SK-N-SH treated with all-trans-retinoic acid at 6 μM for 48 hours (cell line): ENCODE measurements around the gene DHX9.

ENCODE experiments used
- ATAC-seq: fragments of 200-7000 bp; cut with Tn5 transposase; 3 replicates; pipeline ENCODE4 v1.9.1; 2020; ENCODE audit warnings: mild to moderate bottlenecking, moderate library complexity
- ARNTL ChIP-seq: fragments of 450-650 bp; formaldehyde crosslinking; IDR thresholded peaks from 2 replicates; pipeline ENCODE4 v1.5.0; 2020; ENCODE audit warnings: low read depth, mild to moderate bottlenecking, moderate library complexity, borderline replicate concordance
- BACH2 ChIP-seq: fragments of 250-450 bp; sonication (Bioruptor Pico); IDR thresholded peaks from 2 replicates; pipeline ENCODE4 v1.9.0; 2021; ENCODE audit warnings: mild to moderate bottlenecking, borderline replicate concordance
- CSDC2 ChIP-seq: fragments of 250-450 bp; sonication (Bioruptor Pico); IDR thresholded peaks from 2 replicates; pipeline ENCODE4 v1.5.0; 2020; ENCODE audit warnings: mild to moderate bottlenecking, moderate library complexity
- ESRRG ChIP-seq: fragments of 250-450 bp; sonication (Bioruptor Pico); IDR thresholded peaks from 2 replicates; pipeline ENCODE4 v1.6.1; 2021; ENCODE audit warnings: mild to moderate bottlenecking
- GLIS3 ChIP-seq: fragments of 250-450 bp; sonication (Bioruptor Pico); IDR thresholded peaks from 2 replicates; pipeline ENCODE4 v1.5.0; 2020; ENCODE audit warnings: mild to moderate bottlenecking, moderate library complexity
- OSR1 ChIP-seq: fragments of 250-450 bp; sonication (Bioruptor Pico); IDR thresholded peaks from 2 replicates; pipeline ENCODE4 v1.8.0; 2022; ENCODE audit warnings: moderate library complexity, mild to moderate bottlenecking, inconsistent platforms
- PPARA ChIP-seq: fragments of 250-450 bp; sonication (Bioruptor Pico); IDR thresholded peaks from 2 replicates; pipeline ENCODE4 v1.5.0; 2020; ENCODE audit warnings: mild to moderate bottlenecking, borderline replicate concordance
- RARB ChIP-seq: fragments of 250-450 bp; sonication (Bioruptor Pico); IDR thresholded peaks from 2 replicates; pipeline ENCODE4 v1.8.0; 2021; ENCODE audit warnings: mild to moderate bottlenecking, moderate library complexity
- TCF4 ChIP-seq: fragments of 250-450 bp; sonication (Bioruptor Pico); IDR thresholded peaks from 2 replicates; pipeline ENCODE4 v1.8.0; 2021; ENCODE audit warnings: mild to moderate bottlenecking, moderate library complexity, borderline replicate concordance
- TOX ChIP-seq: fragments of 250-450 bp; sonication (Bioruptor Pico); IDR thresholded peaks from 2 replicates; pipeline ENCODE4 v1.8.0; 2021; ENCODE audit warnings: mild to moderate bottlenecking, moderate library complexity, borderline replicate concordance
- ZC3H10 ChIP-seq: fragments of 250-450 bp; sonication (Bioruptor Pico); IDR thresholded peaks from 2 replicates; pipeline ENCODE4 v1.5.1; 2021; ENCODE audit warnings: mild to moderate bottlenecking, moderate library complexity
- ZFP3 ChIP-seq: fragments of 250-450 bp; sonication (Bioruptor Pico); IDR thresholded peaks from 2 replicates; pipeline ENCODE4 v1.5.0; 2020; ENCODE audit warnings: mild to moderate bottlenecking, moderate library complexity
- ZFP30 ChIP-seq: fragments of 450-650 bp; formaldehyde crosslinking; IDR thresholded peaks from 2 replicates; pipeline ENCODE4 v1.5.0; 2022; ENCODE audit warnings: mild to moderate bottlenecking, moderate library complexity
- ZNF565 ChIP-seq: fragments of 450-650 bp; formaldehyde crosslinking; conservative IDR thresholded peaks from 2 replicates; pipeline ENCODE4 v1.5.0; 2020; ENCODE audit warnings: low read depth, mild to moderate bottlenecking, moderate library complexity
- ZNF70 ChIP-seq: fragments of 450-650 bp; formaldehyde crosslinking; IDR thresholded peaks from 2 replicates; pipeline ENCODE4 v1.5.0; 2020; ENCODE audit warnings: mild to moderate bottlenecking, moderate library complexity
- ZNF8 ChIP-seq: fragments of 450-650 bp; formaldehyde crosslinking; IDR thresholded peaks from 2 replicates; pipeline ENCODE4 v1.5.0; 2020; ENCODE audit warnings: mild to moderate bottlenecking, moderate library complexity
- TF ChIP-seq, protein P1 (sequence below): fragments of 250-450 bp; sonication (Bioruptor Pico); IDR thresholded peaks from 2 replicates; pipeline ENCODE4 v1.8.0; 2021; ENCODE audit warnings: low read depth, mild to moderate bottlenecking, moderate library complexity, borderline replicate concordance
- TF ChIP-seq, protein P2 (sequence below): fragments of 250-450 bp; sonication (Bioruptor Pico); IDR thresholded peaks from 2 replicates; pipeline ENCODE4 v1.8.0; 2020; ENCODE audit warnings: mild to moderate bottlenecking, moderate library complexity, borderline replicate concordance
- TF ChIP-seq, protein P3 (sequence below): fragments of 250-450 bp; sonication (Bioruptor Pico); IDR thresholded peaks from 2 replicates; pipeline ENCODE4 v1.5.1; 2021; ENCODE audit warnings: mild to moderate bottlenecking, moderate library complexity
- TF ChIP-seq, protein P4 (sequence below): fragments of 250-450 bp; sonication (Bioruptor Pico); IDR thresholded peaks from 2 replicates; pipeline ENCODE4 v1.5.1; 2020; ENCODE audit warnings: low read depth, mild to moderate bottlenecking, moderate library complexity
- TF ChIP-seq, protein P5 (sequence below): fragments of 250-450 bp; sonication (Bioruptor Pico); IDR thresholded peaks from 2 replicates; pipeline ENCODE4 v1.5.0; 2020; ENCODE audit warnings: mild to moderate bottlenecking, moderate library complexity

The DHX9 gene

DNA sequence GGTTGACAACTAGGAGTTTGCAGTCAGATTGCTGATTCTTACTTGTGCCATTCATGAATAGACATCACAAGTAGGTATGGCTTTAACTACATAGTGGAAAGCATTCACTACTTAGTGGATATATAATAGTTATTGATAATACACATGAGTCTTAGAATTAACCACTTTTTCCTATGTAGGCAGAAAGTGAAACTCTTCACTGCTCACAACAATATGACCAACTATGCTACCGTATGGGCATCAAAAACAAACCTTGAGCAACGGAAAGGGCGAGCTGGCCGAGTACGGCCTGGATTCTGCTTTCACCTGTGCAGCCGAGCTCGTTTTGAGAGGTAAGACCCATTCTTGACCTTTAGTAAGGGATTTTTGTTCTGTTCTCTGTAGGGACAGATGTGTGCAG, 38.7 kb downstream of the DHX9 start:
- ATAC-seq = no peak
- TF ChIP-seq, protein P1, sequence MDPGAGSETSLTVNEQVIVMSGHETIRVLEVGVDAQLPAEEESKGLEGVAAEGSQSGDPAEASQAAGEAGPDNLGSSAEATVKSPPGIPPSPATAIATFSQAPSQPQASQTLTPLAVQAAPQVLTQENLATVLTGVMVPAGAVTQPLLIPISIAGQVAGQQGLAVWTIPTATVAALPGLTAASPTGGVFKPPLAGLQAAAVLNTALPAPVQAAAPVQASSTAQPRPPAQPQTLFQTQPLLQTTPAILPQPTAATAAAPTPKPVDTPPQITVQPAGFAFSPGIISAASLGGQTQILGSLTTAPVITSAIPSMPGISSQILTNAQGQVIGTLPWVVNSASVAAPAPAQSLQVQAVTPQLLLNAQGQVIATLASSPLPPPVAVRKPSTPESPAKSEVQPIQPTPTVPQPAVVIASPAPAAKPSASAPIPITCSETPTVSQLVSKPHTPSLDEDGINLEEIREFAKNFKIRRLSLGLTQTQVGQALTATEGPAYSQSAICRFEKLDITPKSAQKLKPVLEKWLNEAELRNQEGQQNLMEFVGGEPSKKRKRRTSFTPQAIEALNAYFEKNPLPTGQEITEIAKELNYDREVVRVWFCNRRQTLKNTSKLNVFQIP (CRISPR knock-in tag) = no peak
- no peak for TF ChIP-seq ZFP30 (CRISPR knock-in tag)
- TF ChIP-seq RARB (CRISPR knock-in tag) = no peak
- TF ChIP-seq, protein P2, sequence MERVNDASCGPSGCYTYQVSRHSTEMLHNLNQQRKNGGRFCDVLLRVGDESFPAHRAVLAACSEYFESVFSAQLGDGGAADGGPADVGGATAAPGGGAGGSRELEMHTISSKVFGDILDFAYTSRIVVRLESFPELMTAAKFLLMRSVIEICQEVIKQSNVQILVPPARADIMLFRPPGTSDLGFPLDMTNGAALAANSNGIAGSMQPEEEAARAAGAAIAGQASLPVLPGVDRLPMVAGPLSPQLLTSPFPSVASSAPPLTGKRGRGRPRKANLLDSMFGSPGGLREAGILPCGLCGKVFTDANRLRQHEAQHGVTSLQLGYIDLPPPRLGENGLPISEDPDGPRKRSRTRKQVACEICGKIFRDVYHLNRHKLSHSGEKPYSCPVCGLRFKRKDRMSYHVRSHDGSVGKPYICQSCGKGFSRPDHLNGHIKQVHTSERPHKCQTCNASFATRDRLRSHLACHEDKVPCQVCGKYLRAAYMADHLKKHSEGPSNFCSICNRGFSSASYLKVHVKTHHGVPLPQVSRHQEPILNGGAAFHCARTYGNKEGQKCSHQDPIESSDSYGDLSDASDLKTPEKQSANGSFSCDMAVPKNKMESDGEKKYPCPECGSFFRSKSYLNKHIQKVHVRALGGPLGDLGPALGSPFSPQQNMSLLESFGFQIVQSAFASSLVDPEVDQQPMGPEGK (CRISPR knock-in tag) = no peak
- TF ChIP-seq TOX (CRISPR knock-in tag) = no peak
- TF ChIP-seq CSDC2 (CRISPR knock-in tag) = no peak
- no peak for TF ChIP-seq ARNTL (CRISPR knock-in tag)
- TF ChIP-seq PPARA (CRISPR knock-in tag) = no peak
- TF ChIP-seq BACH2 (CRISPR knock-in tag) = no peak
- TF ChIP-seq, protein P3, sequence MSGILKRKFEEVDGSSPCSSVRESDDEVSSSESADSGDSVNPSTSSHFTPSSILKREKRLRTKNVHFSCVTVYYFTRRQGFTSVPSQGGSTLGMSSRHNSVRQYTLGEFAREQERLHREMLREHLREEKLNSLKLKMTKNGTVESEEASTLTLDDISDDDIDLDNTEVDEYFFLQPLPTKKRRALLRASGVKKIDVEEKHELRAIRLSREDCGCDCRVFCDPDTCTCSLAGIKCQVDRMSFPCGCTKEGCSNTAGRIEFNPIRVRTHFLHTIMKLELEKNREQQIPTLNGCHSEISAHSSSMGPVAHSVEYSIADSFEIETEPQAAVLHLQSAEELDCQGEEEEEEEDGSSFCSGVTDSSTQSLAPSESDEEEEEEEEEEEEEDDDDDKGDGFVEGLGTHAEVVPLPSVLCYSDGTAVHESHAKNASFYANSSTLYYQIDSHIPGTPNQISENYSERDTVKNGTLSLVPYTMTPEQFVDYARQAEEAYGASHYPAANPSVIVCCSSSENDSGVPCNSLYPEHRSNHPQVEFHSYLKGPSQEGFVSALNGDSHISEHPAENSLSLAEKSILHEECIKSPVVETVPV (CRISPR knock-in tag) = no peak
- no peak for TF ChIP-seq ZNF565
- TF ChIP-seq, protein P4, sequence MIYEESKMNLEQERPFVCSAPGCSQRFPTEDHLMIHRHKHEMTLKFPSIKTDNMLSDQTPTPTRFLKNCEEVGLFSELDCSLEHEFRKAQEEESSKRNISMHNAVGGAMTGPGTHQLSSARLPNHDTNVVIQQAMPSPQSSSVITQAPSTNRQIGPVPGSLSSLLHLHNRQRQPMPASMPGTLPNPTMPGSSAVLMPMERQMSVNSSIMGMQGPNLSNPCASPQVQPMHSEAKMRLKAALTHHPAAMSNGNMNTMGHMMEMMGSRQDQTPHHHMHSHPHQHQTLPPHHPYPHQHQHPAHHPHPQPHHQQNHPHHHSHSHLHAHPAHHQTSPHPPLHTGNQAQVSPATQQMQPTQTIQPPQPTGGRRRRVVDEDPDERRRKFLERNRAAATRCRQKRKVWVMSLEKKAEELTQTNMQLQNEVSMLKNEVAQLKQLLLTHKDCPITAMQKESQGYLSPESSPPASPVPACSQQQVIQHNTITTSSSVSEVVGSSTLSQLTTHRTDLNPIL = no peak
- no peak for TF ChIP-seq ZNF70 (CRISPR knock-in tag)
- TF ChIP-seq, protein P5, sequence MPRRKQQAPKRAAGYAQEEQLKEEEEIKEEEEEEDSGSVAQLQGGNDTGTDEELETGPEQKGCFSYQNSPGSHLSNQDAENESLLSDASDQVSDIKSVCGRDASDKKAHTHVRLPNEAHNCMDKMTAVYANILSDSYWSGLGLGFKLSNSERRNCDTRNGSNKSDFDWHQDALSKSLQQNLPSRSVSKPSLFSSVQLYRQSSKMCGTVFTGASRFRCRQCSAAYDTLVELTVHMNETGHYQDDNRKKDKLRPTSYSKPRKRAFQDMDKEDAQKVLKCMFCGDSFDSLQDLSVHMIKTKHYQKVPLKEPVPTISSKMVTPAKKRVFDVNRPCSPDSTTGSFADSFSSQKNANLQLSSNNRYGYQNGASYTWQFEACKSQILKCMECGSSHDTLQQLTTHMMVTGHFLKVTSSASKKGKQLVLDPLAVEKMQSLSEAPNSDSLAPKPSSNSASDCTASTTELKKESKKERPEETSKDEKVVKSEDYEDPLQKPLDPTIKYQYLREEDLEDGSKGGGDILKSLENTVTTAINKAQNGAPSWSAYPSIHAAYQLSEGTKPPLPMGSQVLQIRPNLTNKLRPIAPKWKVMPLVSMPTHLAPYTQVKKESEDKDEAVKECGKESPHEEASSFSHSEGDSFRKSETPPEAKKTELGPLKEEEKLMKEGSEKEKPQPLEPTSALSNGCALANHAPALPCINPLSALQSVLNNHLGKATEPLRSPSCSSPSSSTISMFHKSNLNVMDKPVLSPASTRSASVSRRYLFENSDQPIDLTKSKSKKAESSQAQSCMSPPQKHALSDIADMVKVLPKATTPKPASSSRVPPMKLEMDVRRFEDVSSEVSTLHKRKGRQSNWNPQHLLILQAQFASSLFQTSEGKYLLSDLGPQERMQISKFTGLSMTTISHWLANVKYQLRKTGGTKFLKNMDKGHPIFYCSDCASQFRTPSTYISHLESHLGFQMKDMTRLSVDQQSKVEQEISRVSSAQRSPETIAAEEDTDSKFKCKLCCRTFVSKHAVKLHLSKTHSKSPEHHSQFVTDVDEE = no peak
- TF ChIP-seq TCF4 = no peak
- TF ChIP-seq OSR1 (CRISPR knock-in tag) = no peak
- TF ChIP-seq ESRRG (CRISPR knock-in tag) = no peak
- TF ChIP-seq ZNF8 (CRISPR knock-in tag) = no peak

DNA sequence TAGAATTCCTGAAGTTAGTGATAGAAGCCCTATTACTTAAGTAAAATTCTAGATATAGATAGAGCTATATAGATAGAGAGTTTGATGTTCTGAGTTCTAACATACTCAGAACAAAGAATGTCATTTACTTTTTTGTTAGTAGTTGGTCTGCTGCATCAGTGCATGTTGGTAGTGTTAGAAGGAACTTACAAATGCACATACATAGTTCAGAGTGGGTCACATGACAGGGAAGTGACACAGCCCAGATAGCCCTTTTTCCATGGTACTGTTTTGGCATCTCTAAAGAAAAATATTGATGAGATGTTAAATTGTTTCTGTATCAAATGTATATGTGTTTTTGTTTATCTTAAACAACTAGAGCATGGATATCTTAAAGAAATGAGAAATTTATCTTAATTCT, 45.7 kb downstream of the DHX9 start:
- ATAC-seq = no peak
- TF ChIP-seq ZNF8 (CRISPR knock-in tag) (no peak), TCF4 (no peak), ARNTL (CRISPR knock-in tag) (no peak), ZC3H10 (CRISPR knock-in tag) (0 out of 2 replicates have a peak, but pooled peaks have one; percentile 14)

DNA sequence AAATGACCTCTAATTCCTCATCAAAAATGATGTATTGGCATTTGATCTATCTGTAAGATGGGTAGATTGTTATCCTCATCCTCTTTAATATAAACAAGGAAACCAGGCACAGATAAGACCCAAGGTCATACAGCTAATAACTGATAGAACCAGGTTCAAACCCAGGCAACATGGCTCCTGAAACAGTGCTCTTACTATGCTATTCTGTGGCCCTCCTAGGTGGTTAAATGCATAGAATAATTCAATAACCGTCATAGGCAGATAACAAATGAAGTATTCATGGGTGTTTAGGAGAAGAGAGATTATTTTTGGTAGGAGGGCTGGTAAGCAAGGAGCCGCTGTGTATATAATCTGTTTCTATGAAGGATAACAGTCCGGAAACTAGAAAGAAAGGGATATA, 46.4 kb downstream of the DHX9 start:
- no peak for ATAC-seq
- no peak for TF ChIP-seq ZNF565
- TF ChIP-seq, protein P5 = no peak
- no peak for TF ChIP-seq ESRRG (CRISPR knock-in tag)
- TF ChIP-seq ZNF8 (CRISPR knock-in tag) = no peak
- TF ChIP-seq BACH2 (CRISPR knock-in tag) = no peak
- TF ChIP-seq, protein P2 (CRISPR knock-in tag) = no peak
- no peak for TF ChIP-seq GLIS3
- no peak for TF ChIP-seq ZFP30 (CRISPR knock-in tag)
- TF ChIP-seq, protein P1 (CRISPR knock-in tag) = no peak
- no peak for TF ChIP-seq RARB (CRISPR knock-in tag)
- TF ChIP-seq ZFP3 (CRISPR knock-in tag) = no peak
